Right lobe of liver (tissue), 6 donors: ENCODE data around the gene AJAP1. TPM values are rescaled to one million over a fixed set of nuclear protein-coding genes. Genes with fewer than 3 reads are reported as not detected.

Source experiments
- ATAC-seq, 4 donors: fragments of 200-7000 bp; cut with Tn5 transposase; one replicate each; pipeline ENCODE4 v1.9.1; 2020; ENCODE audit warnings: mild to moderate bottlenecking in 4 of 4, moderate library complexity in 4 of 4
- DNase-seq, 3 donors: peaks; one replicate each; pipeline ENCODE4 v3.0.0-alpha.2; 2020
- H3K27ac ChIP-seq, 3 donors: fragments of 200-600 bp; one replicate each; pipeline ENCODE4 v1.8.0; 2022
- H3K27me3 ChIP-seq, 2 donors: fragments of 200-600 bp; one replicate each; pipeline ENCODE4 v1.8.0; 2022
- H3K36me3 ChIP-seq, 4 donors: fragments of 200-600 bp; sonication (generic) in 1 of 4; one replicate each; pipeline versions ENCODE4 v1.5.1 to v1.8.0; 2017 to 2022; ENCODE audit warnings: control low read depth in 1 of 4
- H3K4me1 ChIP-seq, 4 donors: fragments of 200-600 bp; sonication (generic) in 1 of 4; one replicate each; pipeline versions ENCODE4 v1.5.1 to v1.8.0; 2017 to 2022; ENCODE audit warnings: control low read depth in 1 of 4
- H3K4me3 ChIP-seq, 3 donors: fragments of 200-600 bp; one replicate each; pipeline ENCODE4 v1.8.0; 2022
- H3K9me3 ChIP-seq, 4 donors: fragments of 200-600 bp; sonication (generic) in 1 of 4; one replicate each; pipeline versions ENCODE4 v1.5.1 to v1.8.0; 2017 to 2022; ENCODE audit warnings: control low read depth in 1 of 4
- POLR2A ChIP-seq: fragments of 450-650 bp; IDR thresholded peaks from one replicate; pipeline ENCODE4 v1.6.1; 2017; ENCODE audit warnings: antibody characterized with exemption, mild to moderate bottlenecking
- WGBS: methylation state at CpG from one replicate; pipeline ENCODE4 v1.1.6; 2018; ENCODE audit warnings: low coverage, low lambda C conversion rate; ENCODE audit not compliant: insufficient coverage; ENCODE audit errors: missing lambda C conversion rate; 5-methylcytosine and 5-hydroxymethylcytosine counted together
- intact Hi-C, 2 donors: fragments of 100-400 bp; cut with DNase I; formaldehyde crosslinking; loops; one replicate each; pipeline versions ENCODE4 v1.11.2 to v1.14.1; 2022
- total RNA-seq, 6 experiments: library from RNA; depleted of rRNA in 2 of 6; stranded (reverse); fragments of >200 nt in 2 of 6; fragmentation: NEBNext Ultra II Directional in 3 of 6; extraction: Animal tissue kit (Norgen Biotek cat#: 25700) in 3 of 6; gene quantifications; one replicate each; pipeline versions ENCODE4 v1.1.0 to v1.2.4, GENCODE V29; 2016 to 2023
- TF ChIP-seq, protein P1 (sequence below), 4 donors: fragments of 200-600 bp in 3 of 4; fragments of 450-650 bp in 1 of 4; IDR thresholded peaks; one replicate each; pipeline versions ENCODE4 v1.5.1 to v1.8.0; 2016 to 2022; ENCODE audit warnings: antibody characterized with exemption in 4 of 4, mild to moderate bottlenecking in 2 of 4
- donor health status: DM: no; HTN: yes; CAD: no.
- donor health status: DM: no; HTN: no; CAD: no.
- donor health status: DM: no; HTN: no; CAD: no.
- donor health status: DM: no; HTN: yes; CAD: no.
- donor health status: DM: no; HTN: yes; CAD: no.

AJAP1 gene
- total RNA-seq, 6 experiments from 2014 or later = 0.06 to 0.35 (median 0.13) TPM

DNA sequence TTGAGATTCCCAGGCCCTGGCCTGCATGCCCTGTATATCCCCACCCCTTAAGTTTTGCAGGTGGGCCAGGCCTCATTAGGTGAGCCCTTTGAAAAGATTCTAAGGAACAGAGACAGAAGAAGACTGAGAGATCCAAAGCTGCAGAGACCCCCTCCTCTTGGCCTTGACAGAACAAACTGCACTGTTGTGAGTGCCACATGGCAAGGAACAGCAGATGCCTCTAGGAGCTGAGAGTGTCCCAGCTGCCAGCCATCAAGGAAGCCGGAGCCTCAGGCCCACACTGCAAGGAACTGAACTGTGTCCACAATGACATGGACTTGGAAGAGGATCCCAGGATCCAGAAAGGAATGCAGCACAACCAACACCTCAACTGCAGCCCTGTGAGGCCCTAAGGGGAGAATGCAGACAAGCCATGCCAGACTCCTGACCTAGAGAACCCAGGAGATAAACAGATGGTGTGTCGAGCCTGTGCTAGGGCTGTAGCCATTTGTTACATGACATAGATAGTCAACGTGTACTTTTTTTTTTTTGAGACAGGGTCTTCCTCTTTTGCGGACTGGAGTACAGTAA, 182.7 kb downstream of the AJAP1 start:
- DNase-seq (no peak), ATAC-seq (no peak)
- intact Hi-C loops = no loop called here
- TF ChIP-seq, protein P1, sequence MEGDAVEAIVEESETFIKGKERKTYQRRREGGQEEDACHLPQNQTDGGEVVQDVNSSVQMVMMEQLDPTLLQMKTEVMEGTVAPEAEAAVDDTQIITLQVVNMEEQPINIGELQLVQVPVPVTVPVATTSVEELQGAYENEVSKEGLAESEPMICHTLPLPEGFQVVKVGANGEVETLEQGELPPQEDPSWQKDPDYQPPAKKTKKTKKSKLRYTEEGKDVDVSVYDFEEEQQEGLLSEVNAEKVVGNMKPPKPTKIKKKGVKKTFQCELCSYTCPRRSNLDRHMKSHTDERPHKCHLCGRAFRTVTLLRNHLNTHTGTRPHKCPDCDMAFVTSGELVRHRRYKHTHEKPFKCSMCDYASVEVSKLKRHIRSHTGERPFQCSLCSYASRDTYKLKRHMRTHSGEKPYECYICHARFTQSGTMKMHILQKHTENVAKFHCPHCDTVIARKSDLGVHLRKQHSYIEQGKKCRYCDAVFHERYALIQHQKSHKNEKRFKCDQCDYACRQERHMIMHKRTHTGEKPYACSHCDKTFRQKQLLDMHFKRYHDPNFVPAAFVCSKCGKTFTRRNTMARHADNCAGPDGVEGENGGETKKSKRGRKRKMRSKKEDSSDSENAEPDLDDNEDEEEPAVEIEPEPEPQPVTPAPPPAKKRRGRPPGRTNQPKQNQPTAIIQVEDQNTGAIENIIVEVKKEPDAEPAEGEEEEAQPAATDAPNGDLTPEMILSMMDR (IDR thresholded peaks at IDR 0.05) = no peak
- no peak for TF ChIP-seq POLR2A
- no peaks in the 10 kb centered on the region for H3K9me3 ChIP-seq
- no peaks in the 10 kb centered on the region for H3K4me1 ChIP-seq
- no peak overlapping the region for H3K4me3 ChIP-seq
- H3K36me3 ChIP-seq = no peaks in the 10 kb centered on the region
- 28% methylated on average over 2 of the region's 4 CpGs for WGBS
- H3K27ac ChIP-seq = no peak overlapping the region
- no peaks in the 10 kb centered on the region for H3K27me3 ChIP-seq

DNA sequence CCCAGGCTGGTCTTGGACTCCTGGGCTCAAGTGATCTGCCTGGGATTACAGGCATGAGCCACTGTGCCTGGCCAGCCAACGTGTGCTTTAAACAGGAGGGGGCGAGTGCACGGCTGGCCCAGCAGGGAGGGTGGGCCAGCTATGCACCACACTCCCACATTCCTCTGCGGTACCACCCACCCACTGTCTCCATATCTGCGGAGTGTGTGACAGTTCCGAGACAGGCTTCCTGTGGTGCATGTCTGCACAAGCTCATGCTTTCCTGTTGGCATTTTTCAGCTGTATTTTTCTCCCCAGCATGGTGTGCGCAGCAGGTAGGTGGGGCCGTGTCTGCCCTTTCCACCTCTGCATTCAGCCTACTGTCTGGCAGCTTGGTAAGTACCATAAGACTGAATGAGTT, 183.3 kb downstream of the AJAP1 start:
- TF ChIP-seq, protein P1 (IDR thresholded peaks at IDR 0.05) = no peak
- TF ChIP-seq POLR2A = no peak

DNA sequence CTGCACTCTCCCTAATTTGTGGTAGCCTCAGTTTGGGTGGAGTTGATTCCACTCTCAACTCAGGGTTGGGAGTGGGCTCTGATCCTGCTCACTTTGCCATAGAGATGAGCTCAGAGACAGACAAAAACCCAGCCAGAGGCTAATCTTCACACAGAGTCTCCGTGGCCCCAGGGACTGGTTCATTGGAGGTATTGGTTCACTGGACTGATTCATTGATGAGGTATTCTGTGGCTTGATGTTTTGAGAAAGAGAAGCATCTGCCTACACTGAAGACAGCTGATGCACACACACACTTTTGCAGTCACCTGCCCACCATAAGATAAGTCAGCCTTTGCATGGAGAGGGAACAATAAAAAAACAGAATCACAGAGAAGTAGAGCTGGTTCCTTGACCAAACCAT, 183.8 kb downstream of the AJAP1 start:
- no peak for TF ChIP-seq POLR2A
- Histone ChIP-seq H3K27ac (no peak overlapping the region), H3K27me3 (no peaks in the 10 kb centered on the region), H3K4me3 (no peak overlapping the region), H3K36me3 (no peaks in the 10 kb centered on the region), H3K4me1 (no peaks in the 10 kb centered on the region), H3K9me3 (no peaks in the 10 kb centered on the region)
- WGBS = no CpG with 5 or more reads among the region's 1 CpG
- DNase-seq (no peak), ATAC-seq (no peak)
- intact Hi-C loops = no loop called here

More for the DNA sequence above, 183.3 kb downstream of the AJAP1 start:
- Histone ChIP-seq H3K9me3 (no peaks in the 10 kb centered on the region), H3K27me3 (no peaks in the 10 kb centered on the region), H3K4me3 (no peak overlapping the region), H3K4me1 (no peaks in the 10 kb centered on the region), H3K36me3 (no peaks in the 10 kb centered on the region), H3K27ac (no peak overlapping the region)
- 45% methylated on average over 6 of the region's 8 CpGs for WGBS
- intact Hi-C loops = no loop called here
- peak in 1 of 4 donors; percentile 22 for ATAC-seq
- no peak for DNase-seq
